Erythroblast (primary cell): ENCODE measurements around the gene LAS1L.
"Not testable (repeated sequence)": the region's sequence is repeated elsewhere in the genome, so short reads cannot be mapped to it uniquely, and the experiment has no call there.

Experiments used
- DNase-seq, 2 experiments: peaks; one replicate each; lab custom pipeline; 2025; lab: John Stamatoyannopoulos, UW
- GATA1 ChIP-seq: IDR thresholded peaks from 2 replicates; pipeline ENCODE4 v1.6.1; 2011; ENCODE audit warnings: low read depth, mild to moderate bottlenecking, control low read depth, low read length, moderate library complexity
- POLR2A ChIP-seq: IDR thresholded peaks from 2 replicates; pipeline ENCODE4 v1.6.1; 2011; ENCODE audit warnings: mild to moderate bottlenecking, low read length

LAS1L gene

GRCh38 chrX:65534450-65535292 lies at the start of gene LAS1L:
Gene LAS1L (minus strand): TSS chrX:65534787. CDS start chrX:65534715, 72 bp downstream.
- DNase-seq = peak; percentile 96 to 97
- TF ChIP-seq GATA1 (no peak), POLR2A (peak; percentile 74)

- no peak for TF ChIP-seq GATA1
- TF ChIP-seq POLR2A = no peak
- DNase-seq = no peak
These were observed 48.0 kb upstream of the LAS1L start for GRCh38 chrX:65582450-65583082.

GRCh38 chrX:65581661-65582339 lies 47.2 kb upstream of the LAS1L start:
- peak; percentile 61 to 75 for DNase-seq
- TF ChIP-seq GATA1 = no peak
- no peak for TF ChIP-seq POLR2A

GRCh38 chrX:65578346-65578745 lies 43.8 kb upstream of the LAS1L start:
- no peak for DNase-seq
- TF ChIP-seq POLR2A (no peak), GATA1 (no peak)

- TF ChIP-seq POLR2A = no peak
- TF ChIP-seq GATA1 = no peak
- no peak for DNase-seq
These were observed 41.6 kb upstream of the LAS1L start for GRCh38 chrX:65576160-65576559.

GRCh38 chrX:65575022-65575421 lies 40.4 kb upstream of the LAS1L start:
- no peak for DNase-seq
- TF ChIP-seq POLR2A (no peak), GATA1 (no peak)

- no peak for TF ChIP-seq GATA1
- no peak for TF ChIP-seq POLR2A
- no peak for DNase-seq
These were observed 39.8 kb upstream of the LAS1L start for GRCh38 chrX:65574356-65574755.

GRCh38 chrX:65572971-65573370 lies 38.4 kb upstream of the LAS1L start:
- DNase-seq = no peak
- TF ChIP-seq POLR2A (no peak), GATA1 (no peak)

GRCh38 chrX:65562850-65563249 lies 28.3 kb upstream of the LAS1L start:
- DNase-seq = not testable (repeated sequence)

- no peak for TF ChIP-seq POLR2A
- no peak for TF ChIP-seq GATA1
- no peak for DNase-seq
These were observed 17.1 kb upstream of the LAS1L start for GRCh38 chrX:65551489-65552339.

- no peak for DNase-seq
- TF ChIP-seq POLR2A = no peak
These were observed 16.5 kb upstream of the LAS1L start for GRCh38 chrX:65551086-65551485.

GRCh38 chrX:65545456-65545855 lies 10.9 kb upstream of the LAS1L start:
- no peak for DNase-seq
- no peak for TF ChIP-seq GATA1
- no peak for TF ChIP-seq POLR2A

- no peak for TF ChIP-seq GATA1
- no peak for TF ChIP-seq POLR2A
- no peak for DNase-seq
These were observed 2.6 kb upstream of the LAS1L start for GRCh38 chrX:65537229-65537628.
